Epithelial cell of proximal tubule (primary cell): ENCODE results near the gene SURF2. TPM values are rescaled to one million over a fixed set of nuclear protein-coding genes. Genes with fewer than 3 reads are reported as not detected.

ENCODE experiments used
- DNase-seq: peaks from one replicate; pipeline ENCODE4 v3.0.0-alpha.2; 2011; ENCODE audit warnings: low read depth
- H3K4me3 ChIP-seq: 2 replicates; pipeline ENCODE4 v1.5.1; 2011; ENCODE audit warnings: low read depth, mild to moderate bottlenecking, low read length
- CTCF ChIP-seq: conservative IDR thresholded peaks from 2 replicates; pipeline ENCODE4 v1.5.1; 2012; ENCODE audit warnings: low read depth, mild to moderate bottlenecking, low read length
- total RNA-seq: library from RNA; depleted of rRNA; stranded (reverse); fragments of >200 nt; gene quantifications from 2 replicates; pipeline ENCODE4 v1.2.3, GENCODE V29; 2015

The SURF2 gene
- total RNA-seq, 1 donor from 2014 or later, result 27.6 TPM

GRCh38 chr9:133349965-133350616 lies 6.3 kb upstream of the SURF2 start:
- no peak for TF ChIP-seq CTCF
- DNase-seq, result no peak
- H3K4me3 ChIP-seq, result peak overlapping the region; percentile 90

GRCh38 chr9:133351526-133351907 lies 4.8 kb upstream of the SURF2 start:
- TF ChIP-seq CTCF, result no peak
- H3K4me3 ChIP-seq, result no peak overlapping the region
- no peak for DNase-seq

GRCh38 chr9:133351908-133352634 lies 4.3 kb upstream of the SURF2 start:
- DNase-seq, result no peak
- peak; percentile 77 for TF ChIP-seq CTCF
- H3K4me3 ChIP-seq, result no peak overlapping the region

GRCh38 chr9:133352635-133353340 lies 3.6 kb upstream of the SURF2 start:
- no peak for DNase-seq
- no peak overlapping the region for H3K4me3 ChIP-seq
- TF ChIP-seq CTCF, result no peak

- TF ChIP-seq CTCF, result no peak
- DNase-seq, result no peak
- H3K4me3 ChIP-seq, result no peak overlapping the region
These were observed 2.8 kb upstream of the SURF2 start for GRCh38 chr9:133353548-133353947.

GRCh38 chr9:133354766-133355165 lies 1.6 kb upstream of the SURF2 start:
- H3K4me3 ChIP-seq, result no peak overlapping the region
- TF ChIP-seq CTCF, result no peak
- DNase-seq, result no peak
